HPDE6-E6E7 (cell line): ENCODE data around the gene BMERB1.
"Not testable (repeated sequence)": the region's sequence is repeated elsewhere in the genome, so short reads cannot be mapped to it uniquely, and the experiment has no call there.

Experiments used
- DNase-seq: peaks from one replicate; pipeline ENCODE4 v3.0.0; 2011; ENCODE audit warnings: missing footprints; ENCODE audit errors: extremely low spot score

BMERB1 gene

DNA sequence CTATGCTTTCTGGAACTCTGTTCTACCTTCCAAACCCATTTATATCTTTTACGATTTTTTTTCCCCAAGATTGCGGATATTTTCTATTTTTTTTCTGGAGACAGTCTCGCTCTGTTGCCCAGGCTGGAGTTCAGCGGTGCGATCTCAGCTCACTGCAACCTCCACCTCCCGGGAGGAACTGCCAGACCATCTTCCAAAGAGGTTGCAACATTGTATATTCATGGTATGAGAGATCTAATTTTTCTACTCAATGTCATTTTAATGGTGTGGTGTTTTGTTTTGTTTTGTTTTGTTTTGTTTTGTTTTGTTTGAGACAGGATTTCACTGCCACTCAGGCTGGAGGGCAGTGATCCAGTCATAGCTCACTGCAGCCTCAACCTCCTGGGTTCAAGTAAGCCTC is 8.5 kb upstream of the BMERB1 start:
- DNase-seq, result no peak

DNA sequence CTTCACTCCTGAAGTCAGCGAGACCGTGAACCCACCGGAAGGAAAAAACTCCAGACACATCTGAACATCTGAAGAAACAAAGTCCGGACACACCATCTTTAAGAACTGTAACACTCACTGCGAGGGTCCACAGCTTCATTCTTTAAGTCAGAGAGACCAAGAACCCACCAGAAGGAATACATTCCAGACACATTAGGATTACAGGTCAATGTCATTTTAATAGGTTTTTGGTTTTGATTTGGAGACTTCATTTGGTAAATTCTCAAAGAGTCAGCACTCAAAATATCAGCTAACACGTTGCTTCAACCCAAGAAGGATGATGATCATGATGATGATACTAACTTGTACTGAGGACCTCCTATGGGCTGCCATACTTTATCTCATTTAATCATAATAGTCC is 7.6 kb upstream of the BMERB1 start:
- no peak for DNase-seq

DNA sequence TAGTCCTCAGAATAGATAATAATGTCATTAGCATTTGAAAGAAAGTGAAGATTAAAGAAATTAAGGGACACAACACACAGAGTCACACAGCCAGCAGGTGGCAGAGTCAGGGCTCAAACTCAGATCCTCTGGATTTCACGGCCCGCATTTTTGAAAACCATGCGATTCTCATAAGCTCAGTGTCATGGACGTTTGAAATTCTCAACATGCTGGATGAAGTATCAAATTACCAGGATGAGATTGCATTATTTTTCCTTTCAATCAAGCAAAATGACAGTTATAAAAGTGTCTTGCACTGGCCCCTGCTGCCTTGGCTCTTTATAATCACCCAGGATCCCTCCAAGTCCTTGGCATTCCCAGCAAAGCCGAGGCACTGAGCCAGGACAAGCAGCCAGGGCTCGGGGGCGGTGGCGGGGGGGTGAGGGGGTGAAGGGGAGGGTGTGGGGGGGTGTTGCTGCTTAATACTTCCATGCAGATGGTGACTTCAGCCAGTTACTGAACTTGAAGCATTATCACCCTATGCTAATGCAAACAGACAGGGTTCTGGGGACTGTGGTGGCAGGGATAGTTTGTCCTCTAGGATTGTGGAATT is 6.6 kb upstream of the BMERB1 start:
- no peak for DNase-seq

DNA sequence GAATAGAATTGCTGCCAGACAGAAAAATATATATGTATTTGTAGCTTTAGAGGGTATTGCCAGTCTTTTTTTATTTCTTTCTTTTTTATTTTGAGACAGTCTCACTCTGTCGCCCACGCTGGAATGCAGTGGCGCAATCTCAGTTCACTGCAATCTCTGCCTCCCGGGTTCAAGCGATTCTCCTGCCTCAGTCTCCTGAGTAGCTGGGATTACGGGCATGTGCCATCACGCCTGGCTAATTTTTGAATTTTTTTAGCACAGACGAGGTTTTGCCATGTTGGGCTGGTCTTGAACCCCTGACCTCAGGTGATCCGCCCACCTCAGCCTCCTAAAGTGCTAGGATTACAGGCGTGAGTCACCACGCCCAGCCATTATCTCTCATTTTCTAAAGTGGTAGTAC is 3.5 kb upstream of the BMERB1 start:
- not testable (repeated sequence) for DNase-seq

DNA sequence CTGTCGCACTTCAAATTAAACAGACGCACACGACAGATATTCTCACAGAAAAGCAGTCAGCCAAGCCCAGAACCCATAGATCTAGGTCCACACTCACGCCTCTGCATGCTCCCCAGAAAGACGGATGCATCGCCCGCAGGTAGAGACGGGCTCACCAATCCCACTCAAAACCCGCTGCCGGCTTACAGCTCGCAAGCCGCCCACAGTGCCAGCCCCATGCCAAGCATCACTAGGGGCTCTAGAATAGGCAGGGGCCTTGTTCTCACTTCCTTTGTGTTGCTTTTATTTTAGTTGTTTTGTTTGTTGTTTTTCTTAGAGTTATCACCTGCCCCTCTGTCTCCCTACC is 336 bp upstream of the BMERB1 start:
- DNase-seq, result no peak

DNA sequence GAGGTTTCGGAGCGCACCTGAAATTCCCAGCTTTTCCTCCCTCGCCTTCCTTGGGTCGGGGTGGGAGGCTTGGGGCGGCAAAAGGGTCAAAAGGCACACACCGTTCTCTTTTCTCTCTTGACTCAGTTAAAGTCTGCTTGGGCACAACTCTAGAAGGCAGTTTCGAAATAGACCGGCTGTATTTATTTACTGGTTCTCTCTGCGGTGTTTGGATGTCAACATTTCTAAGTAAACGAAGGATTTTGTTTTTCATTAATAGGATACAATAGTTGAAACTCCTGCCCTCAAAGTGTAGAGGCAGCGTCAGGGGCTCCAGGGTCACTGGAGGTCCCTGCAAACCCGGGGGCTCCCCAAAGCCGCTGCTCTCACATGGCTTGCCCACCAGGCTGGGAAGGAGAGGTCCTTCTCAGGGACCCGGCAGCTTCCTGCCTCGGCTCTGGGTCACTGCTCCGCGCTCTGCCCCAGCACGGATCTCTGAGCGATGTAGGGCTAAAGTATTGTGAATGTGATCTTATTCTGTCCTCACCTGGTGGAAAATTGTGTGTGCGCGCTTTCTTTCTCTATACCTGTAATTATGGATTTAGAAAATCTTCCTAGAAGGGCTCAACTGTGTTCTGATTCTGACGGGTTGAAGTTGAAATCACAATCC is 952 bp downstream of the BMERB1 start:
- DNase-seq, result no peak

DNA sequence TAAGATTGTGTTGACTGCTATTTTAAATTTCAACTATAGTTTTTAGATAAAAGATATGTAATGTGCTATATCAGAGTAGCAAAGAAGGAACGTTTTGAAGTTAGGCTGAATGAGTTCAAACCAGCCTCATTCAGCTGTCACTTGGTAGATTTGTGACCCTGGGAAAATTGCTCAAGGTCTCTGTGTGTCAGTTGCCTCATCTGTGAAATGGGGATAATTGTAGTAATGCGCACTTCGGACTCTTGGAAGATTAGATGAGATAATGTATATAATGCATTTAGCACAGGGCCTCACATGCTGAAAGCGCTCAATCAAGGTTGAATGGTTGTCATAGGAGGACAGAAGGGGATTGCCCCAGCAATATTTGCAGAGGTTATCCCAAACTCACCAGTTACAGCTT is 4.7 kb downstream of the BMERB1 start:
- no peak for DNase-seq

DNA sequence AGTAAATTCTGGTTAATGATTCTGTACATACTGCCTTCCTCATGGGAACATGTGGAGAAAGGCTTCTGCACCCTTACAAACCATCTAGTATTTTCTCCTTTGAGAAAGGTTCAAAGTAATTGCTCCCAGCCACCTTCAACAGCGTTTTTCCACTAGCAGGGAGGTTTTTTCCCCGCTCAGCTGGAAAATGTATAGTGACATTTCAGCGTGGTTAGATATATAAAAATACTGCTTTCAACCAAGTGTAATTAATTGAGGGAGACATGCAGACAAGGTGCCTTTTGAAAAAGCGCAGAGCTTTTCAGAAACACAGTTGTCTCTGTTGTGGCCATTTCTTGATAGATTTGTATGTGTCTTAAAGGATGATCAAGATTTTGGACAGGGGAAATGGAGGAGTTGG is 5.1 kb downstream of the BMERB1 start:
- DNase-seq, result no peak

DNA sequence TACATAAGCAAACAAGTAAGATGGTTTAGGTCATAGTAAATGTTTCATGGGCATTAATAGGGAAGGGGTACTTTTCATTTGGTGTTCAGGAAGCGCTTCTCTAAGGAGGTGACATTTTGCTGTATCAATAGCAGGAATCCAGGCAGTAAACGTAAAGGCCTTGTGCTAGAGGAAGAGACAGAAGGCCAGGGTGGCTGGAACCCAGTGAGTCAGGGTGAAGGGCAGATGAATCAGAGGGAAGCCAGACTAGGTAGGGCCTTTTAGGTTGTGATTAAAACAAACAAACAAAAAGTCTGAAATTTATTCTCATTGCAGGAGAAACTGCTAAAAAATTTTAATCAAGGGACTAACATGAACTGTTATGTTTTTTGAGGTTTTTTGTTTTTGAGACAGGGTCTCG is 6.5 kb downstream of the BMERB1 start:
- DNase-seq, result no peak

DNA sequence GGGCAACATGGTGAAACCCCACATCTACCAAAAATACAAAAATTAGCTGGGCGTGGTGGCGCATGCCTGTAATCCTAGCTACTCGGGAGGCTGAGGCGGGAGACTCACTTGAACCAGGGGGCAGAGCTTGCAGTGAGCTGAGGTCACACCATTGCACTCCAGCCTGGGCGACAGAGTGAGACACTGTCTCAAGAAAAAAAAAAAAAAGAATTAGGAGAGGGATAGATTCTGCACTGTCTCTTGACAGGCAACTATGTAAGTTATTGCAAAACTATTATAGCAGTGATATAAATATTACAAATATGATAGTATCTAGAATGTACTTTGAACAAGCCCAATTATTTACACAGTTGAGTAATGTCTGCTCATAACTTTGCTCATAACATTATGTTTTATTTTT is 7.8 kb downstream of the BMERB1 start:
- DNase-seq, result not testable (repeated sequence)

DNA sequence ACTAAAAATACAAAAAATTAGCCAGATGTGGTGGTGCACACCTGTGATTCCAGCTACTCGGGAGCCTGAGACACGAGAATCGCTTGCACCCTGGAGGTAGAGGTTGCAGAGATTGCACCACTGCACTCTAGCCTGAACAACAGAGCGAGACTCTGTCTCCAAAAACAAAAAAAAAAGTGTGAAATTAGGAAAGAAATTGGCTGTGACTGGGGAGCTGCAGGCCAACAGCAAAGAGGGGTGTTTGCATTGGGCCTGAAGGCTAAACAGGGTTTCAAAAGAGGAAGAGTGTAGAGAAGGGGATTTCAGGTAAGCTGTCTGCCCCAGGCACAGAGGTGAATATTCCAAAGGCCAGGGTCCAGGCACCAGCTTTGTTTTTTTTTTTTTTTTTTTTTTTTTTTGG is 9.4 kb downstream of the BMERB1 start:
- no peak for DNase-seq

DNA sequence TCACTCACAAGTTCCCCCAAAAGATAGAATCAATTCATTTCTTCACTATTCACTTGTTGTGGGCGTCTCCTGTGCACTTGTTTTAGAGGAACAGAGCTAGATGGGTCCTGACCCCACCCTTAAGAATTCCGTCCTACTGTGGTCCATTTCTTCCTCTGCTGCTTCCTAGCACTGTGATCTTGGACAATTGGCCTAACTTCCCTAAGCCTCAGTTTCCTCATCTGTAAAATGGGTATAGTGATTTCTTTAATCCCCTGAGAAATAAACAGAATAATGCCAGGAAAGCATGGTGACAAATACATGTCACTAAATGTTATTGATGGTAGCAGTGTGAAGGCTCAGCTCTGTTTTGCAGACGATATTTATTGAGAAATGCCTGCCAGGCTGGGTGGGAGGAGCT is 9.9 kb downstream of the BMERB1 start:
- DNase-seq, result no peak

DNA sequence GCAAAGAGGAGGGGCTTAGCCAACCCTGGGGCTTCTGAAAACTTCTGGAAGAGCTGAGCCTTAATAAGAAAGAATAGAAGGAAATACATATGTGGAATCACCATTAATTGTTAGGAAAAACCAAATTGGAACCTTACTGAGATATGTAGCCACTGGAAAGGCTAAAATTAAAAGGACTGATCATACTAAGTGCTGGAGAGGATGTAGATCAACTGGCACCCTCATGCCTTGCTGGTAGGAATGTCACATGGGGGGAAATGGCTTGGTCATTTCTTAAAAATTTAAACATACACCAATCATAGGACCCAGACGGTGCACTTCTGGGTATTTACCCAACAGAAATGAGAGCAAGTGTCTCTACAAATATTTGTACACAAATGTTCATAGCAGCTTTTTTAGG is 11.1 kb downstream of the BMERB1 start:
- DNase-seq, result no peak

DNA sequence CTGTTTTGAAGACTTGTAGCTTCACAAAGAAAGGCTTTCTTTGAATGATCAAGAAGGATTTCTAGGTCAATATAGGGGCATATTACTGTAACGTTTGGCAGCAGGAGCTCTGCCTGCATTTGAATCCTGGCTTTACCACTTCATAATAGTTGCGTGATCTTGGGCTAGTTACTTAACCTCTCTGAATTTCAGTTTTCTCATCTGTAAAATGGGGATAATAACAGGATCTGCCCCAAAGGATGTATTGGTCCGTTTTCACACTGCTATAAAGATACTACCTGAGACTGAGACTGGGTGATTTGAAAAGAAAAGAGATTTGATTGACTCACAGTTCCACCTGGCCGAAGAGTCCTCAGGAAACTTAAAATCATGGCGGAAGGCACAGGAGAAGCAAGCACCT is 12.5 kb downstream of the BMERB1 start:
- no peak for DNase-seq

DNA sequence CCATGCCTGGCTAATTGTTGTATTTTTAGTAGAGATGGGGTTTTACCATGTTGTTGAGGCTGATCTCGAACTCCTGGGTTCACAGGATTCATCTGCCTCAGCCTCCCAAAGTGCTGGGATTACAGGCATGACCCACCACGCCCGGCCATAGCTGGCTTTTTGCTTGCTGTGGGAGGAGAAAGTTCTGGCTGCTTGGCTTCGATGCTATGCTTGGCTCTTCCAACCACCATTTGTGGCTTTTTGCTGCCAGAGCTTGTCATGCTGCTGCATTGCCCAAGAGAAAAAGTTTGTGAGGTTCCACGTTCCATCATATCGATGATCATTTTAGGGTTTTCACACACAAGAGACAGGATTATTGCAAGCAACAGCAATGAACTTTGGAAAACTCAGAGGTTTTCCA is 16.2 kb downstream of the BMERB1 start:
- DNase-seq, result no peak

DNA sequence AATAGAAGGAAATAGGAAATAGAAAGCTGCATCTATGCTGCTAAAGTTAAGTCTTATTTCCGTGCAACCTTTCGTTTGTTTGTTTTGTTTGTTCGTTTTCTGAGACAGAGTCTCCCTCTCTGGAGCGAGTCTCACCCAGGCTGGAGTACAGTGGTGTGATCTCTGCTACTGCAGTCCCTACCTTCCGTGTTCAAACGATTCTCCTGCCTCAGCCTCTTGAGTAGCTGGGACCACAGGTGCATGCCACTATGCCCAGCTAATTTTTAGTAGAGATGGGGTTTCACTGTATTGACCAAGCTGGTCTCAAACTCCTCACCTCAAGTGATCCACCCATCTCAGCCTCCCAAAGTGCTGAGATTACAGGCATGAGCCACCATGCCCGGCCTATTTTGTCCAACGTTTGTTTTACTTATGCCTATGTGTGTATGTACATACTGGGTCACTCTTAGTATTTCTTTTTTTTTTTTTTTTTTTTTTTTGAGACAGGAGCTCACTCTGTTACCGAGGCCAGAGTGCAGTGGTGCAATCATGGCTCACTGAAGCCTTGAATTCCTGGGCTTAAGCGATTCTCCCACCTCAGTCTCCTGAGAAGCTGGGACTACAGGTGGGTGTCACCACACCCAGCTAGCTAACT is 16.8 kb downstream of the BMERB1 start:
- DNase-seq, result no peak

DNA sequence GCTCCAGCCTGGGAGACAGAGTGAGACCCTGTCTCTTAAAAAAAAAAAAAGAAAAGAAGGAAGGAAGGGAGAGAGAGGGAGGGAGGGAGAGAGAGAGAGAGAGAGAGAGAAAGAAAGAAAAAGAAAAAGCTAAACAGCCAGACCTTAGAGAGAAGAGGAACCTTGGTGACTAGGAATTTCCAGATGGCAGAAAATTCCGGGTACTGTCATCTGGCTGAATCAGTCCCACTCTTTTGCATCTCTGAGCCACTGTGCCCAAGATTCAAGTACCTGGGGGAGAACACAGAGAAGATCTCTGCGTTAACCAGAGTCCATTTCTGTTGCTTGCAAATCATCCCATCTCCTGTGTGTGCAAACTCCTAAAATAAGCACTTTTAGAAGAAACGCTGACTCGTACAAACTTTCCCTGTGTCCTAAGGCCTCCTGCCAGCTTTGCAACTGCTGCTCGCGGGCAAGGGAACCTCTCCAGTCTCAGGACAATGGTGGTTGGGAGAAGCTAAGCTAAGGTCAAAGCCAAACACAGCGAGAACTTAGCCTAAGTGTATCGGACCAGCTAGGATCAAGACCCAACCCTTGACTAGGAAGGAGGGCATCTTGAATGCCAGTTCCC is 18.0 kb downstream of the BMERB1 start:
- no peak for DNase-seq

DNA sequence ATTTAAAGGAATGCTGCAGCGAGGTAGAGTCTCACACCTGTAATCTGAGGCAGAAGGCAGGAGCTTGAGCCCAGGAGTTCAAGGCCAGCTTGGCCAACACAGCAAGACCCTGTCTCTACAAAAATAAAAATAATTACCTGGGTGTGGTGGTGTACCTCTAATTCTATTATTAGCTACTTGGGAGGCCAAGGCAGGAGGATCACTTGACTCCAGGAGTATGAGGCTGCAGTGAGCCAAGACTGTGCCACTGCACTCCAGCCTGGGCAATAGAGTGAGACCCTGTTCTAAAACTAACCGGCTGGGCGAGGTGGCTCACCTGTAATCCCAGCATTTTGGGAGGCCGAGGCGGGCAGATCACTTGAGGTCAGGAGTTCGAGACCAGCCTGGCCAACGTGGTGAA is 18.9 kb downstream of the BMERB1 start:
- not testable (repeated sequence) for DNase-seq

DNA sequence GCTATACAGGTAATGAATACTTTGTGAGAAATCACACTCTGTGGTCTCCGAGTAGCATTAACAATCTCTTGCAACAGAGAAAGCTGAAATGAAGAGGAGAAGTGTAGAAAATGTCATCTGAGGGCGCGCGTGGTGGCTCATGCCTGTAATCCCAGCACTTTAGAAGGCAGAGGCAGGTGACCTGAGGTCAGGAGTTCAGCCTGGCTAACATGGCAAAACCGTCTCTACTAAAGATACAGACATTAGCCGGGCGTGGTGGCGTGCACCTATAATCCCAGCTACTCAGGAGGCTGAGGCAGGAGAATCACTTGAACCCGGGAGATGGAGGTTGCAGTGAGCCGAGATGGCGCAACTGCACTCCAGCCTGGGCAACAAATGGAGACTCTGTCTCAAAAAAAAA is 20.5 kb downstream of the BMERB1 start:
- DNase-seq, result not testable (repeated sequence)

DNA sequence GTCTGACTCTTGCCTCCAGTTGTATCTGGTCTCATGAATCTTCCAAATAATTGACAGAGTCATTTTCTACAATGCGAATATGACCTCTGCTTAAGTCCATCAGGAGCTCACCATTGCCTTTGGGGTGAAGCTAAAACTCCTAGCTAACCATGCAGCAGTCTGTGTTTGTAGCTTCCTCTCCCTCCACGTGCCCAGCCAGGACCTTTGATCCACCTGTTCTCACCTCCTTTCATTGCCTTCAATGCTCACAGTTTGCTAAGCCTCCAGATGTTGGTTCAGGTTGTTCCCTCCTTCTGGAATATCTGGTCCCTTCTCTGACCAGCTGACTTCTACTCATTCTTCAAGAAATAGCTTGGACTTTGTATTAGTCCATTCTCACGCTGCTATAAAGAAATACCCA is 23.0 kb downstream of the BMERB1 start:
- no peak for DNase-seq

DNA sequence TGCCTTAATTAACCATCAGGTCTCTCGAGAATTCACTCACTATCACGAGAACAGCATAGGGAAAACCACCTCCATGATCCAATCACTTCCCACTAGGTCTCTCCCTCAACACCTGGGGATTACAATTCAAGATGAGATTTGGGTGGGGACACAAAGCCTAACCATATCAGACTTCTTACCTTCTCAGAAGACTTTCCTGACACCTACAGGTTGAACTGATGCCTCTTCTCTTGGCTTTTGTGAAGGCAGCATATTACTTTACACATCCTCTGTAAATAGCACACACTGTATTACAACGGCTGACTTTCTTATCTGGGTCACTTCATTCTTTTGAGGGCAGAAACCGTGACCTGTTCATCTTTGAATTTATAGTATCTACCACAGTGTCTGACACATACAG is 23.6 kb downstream of the BMERB1 start:
- no peak for DNase-seq

DNA sequence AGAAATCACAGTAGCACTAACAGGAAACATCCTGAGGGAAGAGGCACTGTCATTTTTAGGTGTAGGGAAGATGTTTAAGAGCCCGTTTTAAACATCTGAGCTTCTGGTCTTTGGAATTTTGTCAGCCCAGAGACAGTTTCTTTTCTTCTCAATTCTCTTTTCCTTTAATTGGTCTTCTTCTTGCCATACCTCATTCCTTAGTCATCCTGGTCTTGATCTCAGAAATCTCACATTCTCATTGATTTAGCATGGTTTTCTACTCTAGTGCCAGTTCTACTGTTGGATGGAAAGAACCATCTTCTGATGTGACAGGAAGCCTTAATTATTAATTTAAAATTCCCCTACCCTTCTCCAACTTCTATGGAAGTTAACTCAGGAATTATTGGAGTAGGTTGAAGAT is 25.4 kb downstream of the BMERB1 start:
- no peak for DNase-seq

DNA sequence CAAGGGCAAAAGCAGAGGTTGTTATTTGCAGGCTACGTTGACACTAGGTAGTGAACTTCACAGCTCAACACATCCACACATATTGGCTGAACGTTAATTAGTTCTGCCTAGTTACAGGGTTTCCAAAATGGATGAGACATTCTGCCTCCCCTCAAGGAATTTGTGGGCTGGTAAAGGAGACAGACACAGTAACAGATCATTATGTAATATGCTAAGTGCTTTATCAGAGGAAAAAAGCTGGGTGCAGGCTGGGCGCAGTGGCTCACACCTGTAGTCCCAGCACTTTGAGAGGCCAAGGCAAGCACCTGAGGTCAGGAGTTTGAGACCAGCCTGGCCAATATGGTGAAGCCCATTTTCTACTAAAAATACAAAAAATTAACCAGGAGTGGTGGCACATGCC is 26.2 kb downstream of the BMERB1 start:
- DNase-seq, result no peak
